GM18511 (cell line): ENCODE results near the gene AJM1.
"Not testable (repeated sequence)": the region's sequence is repeated elsewhere in the genome, so short reads cannot be mapped to it uniquely, and the experiment has no call there.

ENCODE experiments used
- ATAC-seq: cut with Tn5 transposase; IDR thresholded peaks from one replicate; pipeline ENCODE4 v1.9.1; 2021; ENCODE audit warnings: mild to moderate bottlenecking, moderate library complexity; ENCODE audit not compliant: unreplicated experiment

Gene AJM1

GRCh38 chr9:136829981-136830885, 12.0 kb upstream of the AJM1 start:
- no peak for ATAC-seq

- no peak for ATAC-seq
Observed at GRCh38 chr9:136831002-136831719, 11.1 kb upstream of the AJM1 start.

DNA sequence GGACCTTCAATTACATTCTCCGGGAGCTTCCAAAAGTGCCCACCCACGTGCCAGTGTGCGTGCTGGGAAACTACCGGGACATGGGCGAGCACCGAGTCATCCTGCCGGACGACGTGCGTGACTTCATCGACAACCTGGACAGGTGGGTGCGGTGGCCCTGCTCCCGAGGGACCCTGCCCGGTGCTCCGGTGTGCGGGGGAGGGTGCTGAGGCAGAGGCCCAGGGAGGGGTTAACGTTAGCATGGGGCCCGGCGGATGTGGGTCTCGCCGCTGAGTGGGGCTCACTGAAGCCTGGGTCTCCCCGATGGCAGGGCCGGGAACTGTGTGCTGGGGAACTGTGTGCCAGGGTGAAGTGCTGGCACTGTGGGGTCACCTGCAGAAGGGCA, 10.6 kb upstream of the AJM1 start:
- no peak for ATAC-seq

GRCh38 chr9:136832581-136832980, 9.7 kb upstream of the AJM1 start:
- no peak for ATAC-seq

- not testable (repeated sequence) for ATAC-seq
Observed at GRCh38 chr9:136833381-136834048, 8.8 kb upstream of the AJM1 start.

DNA sequence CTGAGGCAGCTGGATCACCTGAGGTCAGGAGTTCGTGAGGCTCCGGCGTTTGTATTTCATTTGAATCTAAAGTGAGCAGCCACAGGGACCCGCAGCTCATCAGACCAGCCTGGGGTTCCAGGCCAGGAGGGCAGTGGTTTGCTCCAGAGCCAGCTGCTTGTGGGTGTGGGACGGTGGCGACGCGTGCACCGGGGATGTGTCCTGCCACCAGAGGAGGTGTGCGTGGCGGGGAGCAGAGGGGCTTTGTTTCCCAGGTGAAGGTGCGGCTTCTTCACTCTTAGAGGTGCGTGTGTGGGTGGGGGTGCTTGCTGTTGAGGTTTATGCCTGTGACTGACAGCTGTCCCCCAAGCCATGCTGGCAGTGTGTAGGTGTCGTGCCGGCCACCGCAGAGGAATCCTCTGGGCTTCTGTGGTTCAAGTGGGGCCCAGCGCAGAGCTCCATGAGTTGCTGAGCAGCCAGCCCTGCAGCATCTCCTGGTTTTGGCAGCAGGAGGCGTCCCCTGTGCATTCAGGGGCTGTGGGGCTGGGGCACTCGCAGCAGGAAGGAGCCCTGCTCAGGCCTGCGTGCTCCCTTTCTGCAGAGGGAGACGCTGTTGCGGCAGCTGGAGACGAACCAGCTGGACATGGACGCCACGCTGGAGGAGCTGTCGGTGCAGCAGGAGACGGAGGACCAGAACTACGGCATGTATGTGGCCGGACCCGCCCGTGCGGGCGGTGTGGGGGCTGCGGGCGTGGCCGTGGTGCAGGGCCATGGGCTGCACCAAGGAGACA, 6.9 kb upstream of the AJM1 start:
- no peak for ATAC-seq

- ATAC-seq: no peak
Observed at GRCh38 chr9:136835932-136836904, 6.1 kb upstream of the AJM1 start.

GRCh38 chr9:136837146-136837855, 5.0 kb upstream of the AJM1 start:
- no peak for ATAC-seq

GRCh38 chr9:136837856-136838277, 4.4 kb upstream of the AJM1 start:
- ATAC-seq: not testable (repeated sequence)

- ATAC-seq: no peak
Observed at GRCh38 chr9:136838314-136839228, 3.7 kb upstream of the AJM1 start.

DNA sequence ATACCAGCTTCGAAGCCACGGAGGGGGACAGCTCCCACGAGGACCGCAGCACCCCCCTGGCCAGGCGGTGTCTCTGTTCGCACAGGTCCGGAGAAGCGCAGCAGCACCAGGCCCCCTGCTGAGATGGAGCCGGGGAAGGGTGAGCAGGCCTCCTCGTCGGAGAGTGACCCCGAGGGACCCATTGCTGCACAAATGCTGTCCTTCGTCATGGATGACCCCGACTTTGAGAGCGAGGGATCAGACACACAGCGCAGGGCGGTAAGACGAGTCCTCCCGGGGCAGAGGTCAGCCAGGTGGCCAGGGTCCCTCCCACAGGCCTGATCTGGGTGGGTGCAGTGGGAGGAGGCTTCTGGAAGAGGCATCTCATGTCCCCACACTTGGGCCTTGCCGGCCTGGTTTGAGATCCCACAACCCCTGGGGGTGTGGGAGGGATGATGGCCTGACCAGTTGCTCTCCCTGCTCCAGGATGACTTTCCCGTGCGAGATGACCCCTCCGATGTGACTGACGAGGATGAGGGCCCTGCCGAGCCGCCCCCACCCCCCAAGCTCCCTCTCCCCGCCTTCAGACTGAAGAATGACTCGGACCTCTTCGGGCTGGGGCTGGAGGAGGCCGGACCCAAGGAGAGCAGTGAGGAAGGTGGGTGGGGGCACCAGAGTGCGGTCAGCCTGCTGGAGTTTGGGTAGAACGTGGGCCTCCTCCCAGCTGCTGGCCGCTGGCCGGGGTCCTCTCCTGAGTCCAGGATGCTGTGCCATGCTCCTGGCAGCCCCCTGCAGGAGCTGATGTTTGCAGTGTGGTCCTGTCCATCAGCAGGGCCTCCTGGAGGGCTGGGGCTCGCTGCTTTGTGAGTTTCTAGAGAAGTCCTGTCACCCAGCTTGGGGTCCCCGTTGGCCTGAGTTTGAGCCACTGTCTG, 2.8 kb upstream of the AJM1 start:
- no peak for ATAC-seq

- ATAC-seq: no peak
Observed at GRCh38 chr9:136840140-136840876, 2.0 kb upstream of the AJM1 start.

GRCh38 chr9:136840877-136841645, 1.2 kb upstream of the AJM1 start:
- no peak for ATAC-seq

DNA sequence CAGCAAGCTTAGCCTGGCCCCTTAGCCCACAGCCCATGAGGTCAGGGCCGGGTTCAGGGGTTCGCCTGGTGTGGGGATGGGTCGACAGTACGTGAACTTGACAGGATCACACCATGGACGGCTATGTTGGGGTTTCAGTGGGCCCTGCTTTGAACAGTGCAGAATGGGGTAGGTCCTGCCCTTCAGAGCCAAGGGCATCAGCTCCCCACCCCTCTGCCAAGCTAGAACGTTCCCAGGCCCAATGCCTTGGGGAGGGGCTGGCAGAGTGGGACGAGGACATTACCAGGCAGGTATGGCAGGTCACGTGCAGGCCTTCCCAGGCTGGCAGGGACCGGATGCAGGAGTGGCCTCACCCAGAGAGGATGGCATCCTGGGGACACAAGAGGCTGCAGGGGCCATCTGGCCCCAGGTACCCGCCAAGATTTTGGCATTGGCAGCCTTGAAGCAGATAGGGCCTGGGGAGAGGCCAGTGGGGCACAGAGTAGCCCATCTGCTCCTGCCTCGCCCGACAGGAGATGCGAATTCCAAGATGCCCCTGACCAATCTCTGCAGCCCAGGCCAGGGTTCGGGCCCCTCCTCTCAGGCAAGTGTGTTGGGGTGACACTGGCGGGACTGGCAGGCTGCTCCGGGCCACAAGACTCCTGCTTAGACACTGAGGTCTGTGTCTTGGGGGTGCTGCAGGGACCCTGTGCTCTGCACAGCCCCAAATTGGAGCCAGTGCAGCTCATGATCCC, 465 bp upstream of the AJM1 start:
- ATAC-seq: not testable (repeated sequence)
